ENCODE data around the gene OPALIN.
A peak's percentile ranks its signal among the peaks of the same experiment; 100 is the strongest.

The OPALIN gene

GRCh38 chr10:96358851-96359540 is at the start of gene OPALIN:
OPALIN (minus strand) TSS chr10:96359002; CDS start chr10:96358896, 106 bp downstream.
- peak in 42 of 56 donors; percentile 15 to 82 (median 46) for DNase-seq

- DNase-seq = no peak
Observed at GRCh38 chr10:96408201-96408600, 49.4 kb upstream of the OPALIN start.

- no peak for DNase-seq
Observed at GRCh38 chr10:96407560-96408069, 48.8 kb upstream of the OPALIN start.

- DNase-seq = no peak
Observed at GRCh38 chr10:96406091-96406490, 47.3 kb upstream of the OPALIN start.

- peak in 1 of 56 donors; percentile 9 for DNase-seq
Observed at GRCh38 chr10:96402417-96403305, 43.9 kb upstream of the OPALIN start.

- peak in 27 of 56 donors; percentile 10 to 52 (median 28) for DNase-seq
Observed at GRCh38 chr10:96401036-96401435, 42.2 kb upstream of the OPALIN start.

- DNase-seq = peak in 39 of 56 donors; percentile 5 to 67 (median 37)
Observed at GRCh38 chr10:96400465-96400864, 41.7 kb upstream of the OPALIN start.

- no peak for DNase-seq
Observed at GRCh38 chr10:96397902-96398301, 39.1 kb upstream of the OPALIN start.

- peak in 46 of 56 donors; percentile 8 to 84 (median 42) for DNase-seq
Observed at GRCh38 chr10:96395931-96396877, 37.4 kb upstream of the OPALIN start.

- DNase-seq = peak in 51 of 56 donors; percentile 5 to 85 (median 59)
Observed at GRCh38 chr10:96390460-96390864, 31.7 kb upstream of the OPALIN start.

- no peak for DNase-seq
Observed at GRCh38 chr10:96389785-96390184, 31.0 kb upstream of the OPALIN start.

- no peak for DNase-seq
Observed at GRCh38 chr10:96387601-96388000, 28.8 kb upstream of the OPALIN start.

- DNase-seq = no peak
Observed at GRCh38 chr10:96387161-96387560, 28.4 kb upstream of the OPALIN start.

- no peak for DNase-seq
Observed at GRCh38 chr10:96384506-96384905, 25.7 kb upstream of the OPALIN start.

GRCh38 chr10:96380821-96381220 is 22.0 kb upstream of the OPALIN start:
- no peak for DNase-seq

GRCh38 chr10:96379758-96380157 is 21.0 kb upstream of the OPALIN start:
- DNase-seq = no peak

GRCh38 chr10:96378741-96379140 is 19.9 kb upstream of the OPALIN start:
- no peak for DNase-seq

- no peak for DNase-seq
Observed at GRCh38 chr10:96377816-96378294, 19.1 kb upstream of the OPALIN start.

- DNase-seq = no peak
Observed at GRCh38 chr10:96376483-96376882, 17.7 kb upstream of the OPALIN start.

GRCh38 chr10:96374985-96375830 is 16.4 kb upstream of the OPALIN start:
- DNase-seq = peak; percentile 26 to 94 (median 82)
